ENCODE results near the gene COL4A1.

GRCh38 chr13:110155072-110155471 is 151.9 kb downstream of the COL4A1 start:
- TF ChIP-seq EZH2 (IDR thresholded peaks at IDR 0.05; ENCODE audit: borderline replicate concordance, low read length) = no peak
- TF ChIP-seq, protein P1, sequence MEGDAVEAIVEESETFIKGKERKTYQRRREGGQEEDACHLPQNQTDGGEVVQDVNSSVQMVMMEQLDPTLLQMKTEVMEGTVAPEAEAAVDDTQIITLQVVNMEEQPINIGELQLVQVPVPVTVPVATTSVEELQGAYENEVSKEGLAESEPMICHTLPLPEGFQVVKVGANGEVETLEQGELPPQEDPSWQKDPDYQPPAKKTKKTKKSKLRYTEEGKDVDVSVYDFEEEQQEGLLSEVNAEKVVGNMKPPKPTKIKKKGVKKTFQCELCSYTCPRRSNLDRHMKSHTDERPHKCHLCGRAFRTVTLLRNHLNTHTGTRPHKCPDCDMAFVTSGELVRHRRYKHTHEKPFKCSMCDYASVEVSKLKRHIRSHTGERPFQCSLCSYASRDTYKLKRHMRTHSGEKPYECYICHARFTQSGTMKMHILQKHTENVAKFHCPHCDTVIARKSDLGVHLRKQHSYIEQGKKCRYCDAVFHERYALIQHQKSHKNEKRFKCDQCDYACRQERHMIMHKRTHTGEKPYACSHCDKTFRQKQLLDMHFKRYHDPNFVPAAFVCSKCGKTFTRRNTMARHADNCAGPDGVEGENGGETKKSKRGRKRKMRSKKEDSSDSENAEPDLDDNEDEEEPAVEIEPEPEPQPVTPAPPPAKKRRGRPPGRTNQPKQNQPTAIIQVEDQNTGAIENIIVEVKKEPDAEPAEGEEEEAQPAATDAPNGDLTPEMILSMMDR (IDR thresholded peaks at IDR 0.05; ENCODE audit: low read length) = no peak

Data from OCI-LY1 (cell line).